HG03432 (cell line): ENCODE results near the gene ZNF775.
A peak's percentile ranks its signal among the peaks of the same experiment; 100 is the strongest.

Source experiments
- ATAC-seq: cut with Tn5 transposase; IDR thresholded peaks from one replicate; pipeline ENCODE4 v1.9.1; 2021; ENCODE audit warnings: mild to moderate bottlenecking, moderate library complexity; ENCODE audit not compliant: unreplicated experiment

The ZNF775 gene

DNA sequence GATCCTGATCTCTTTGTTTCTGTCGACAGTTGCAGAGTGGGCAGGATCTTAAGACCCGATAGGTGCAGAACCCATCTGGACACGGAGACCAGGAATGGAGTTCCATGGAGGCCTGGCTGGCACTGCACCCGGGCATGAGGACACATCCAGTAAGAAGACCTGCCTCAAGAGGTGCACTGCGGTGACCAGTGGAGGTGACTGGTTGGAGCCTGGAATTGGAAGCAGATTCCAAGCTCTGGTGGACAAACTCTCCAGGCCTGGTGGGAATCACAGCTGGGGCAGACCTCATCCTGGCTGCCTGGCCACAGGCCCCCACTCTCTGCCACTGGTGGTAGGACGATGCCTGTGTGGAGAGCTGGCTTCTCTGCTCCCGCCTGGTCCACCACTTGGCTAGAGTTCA, 31.0 kb downstream of the ZNF775 start:
- no peak for ATAC-seq

DNA sequence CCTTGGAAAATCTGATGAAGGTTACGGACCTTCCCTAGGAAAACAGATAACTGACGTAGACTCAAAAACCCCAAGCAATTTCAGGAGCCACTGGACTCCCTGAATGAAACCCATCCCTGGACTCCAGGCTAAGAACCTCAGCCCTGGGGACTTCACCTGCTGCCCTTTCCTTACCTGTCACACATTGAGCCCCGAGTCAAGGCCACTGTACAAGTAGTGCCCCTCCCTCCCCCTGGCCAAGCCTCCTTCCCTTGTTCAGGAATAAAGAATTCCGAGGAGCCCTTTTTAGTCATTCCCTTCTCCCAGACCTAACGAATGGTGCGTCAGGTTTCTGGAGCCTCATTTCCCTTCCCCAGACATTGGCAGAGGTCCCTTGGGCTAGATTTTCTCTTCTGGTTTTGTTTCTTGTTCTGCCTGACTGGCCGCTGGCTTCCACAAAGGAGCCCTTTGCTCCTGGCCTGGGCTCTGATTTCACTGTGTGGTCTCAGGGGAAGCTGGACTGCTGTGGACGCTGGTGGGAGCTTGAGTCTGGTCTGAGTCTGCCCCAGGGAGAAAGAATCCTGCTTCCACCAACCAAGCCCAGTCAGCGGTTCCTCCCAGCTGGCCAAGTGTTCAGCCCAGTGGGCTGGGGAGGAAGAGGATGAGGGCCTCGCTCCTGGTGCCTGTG, 31.7 kb downstream of the ZNF775 start:
- no peak for ATAC-seq

DNA sequence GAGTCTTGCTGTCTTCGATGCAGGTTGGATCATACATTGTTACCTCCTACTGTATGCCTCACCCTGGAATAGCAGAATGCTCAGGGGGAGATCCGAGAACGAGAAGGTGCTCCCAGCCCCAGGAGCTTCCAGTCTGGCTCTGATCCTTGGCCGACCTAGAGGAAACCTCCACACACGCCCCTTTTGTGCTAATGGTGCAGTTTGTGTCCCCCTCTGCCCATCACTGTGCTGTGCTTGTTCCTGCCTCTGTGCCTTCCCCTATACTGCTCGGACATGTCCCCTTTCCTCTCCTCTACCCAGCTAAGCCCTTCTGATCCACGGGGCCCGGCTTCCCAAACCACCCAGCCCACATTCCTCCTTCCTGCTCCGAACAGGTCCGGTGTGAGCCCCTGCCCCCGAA, 32.5 kb downstream of the ZNF775 start:
- no peak for ATAC-seq

DNA sequence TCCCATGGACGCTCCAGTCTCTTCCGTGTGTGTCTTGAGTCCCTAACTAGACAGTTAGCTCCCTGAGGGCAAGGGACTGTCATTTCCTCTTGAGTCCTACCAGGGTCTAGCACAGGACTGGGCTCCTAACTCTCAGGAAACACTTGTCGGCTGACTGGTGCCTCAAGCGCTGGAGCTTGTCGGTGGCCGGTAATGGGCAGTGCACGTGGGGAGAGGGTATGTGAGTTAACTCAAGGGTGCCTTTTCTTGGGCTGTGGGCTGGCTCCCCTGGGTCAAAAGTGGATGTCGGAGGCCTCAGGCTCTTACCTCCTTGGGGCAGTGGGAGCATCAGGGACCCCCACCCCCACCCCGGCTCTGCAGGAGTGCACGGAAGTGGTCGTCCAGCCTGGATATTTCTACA, 32.9 kb downstream of the ZNF775 start:
- ATAC-seq = no peak

DNA sequence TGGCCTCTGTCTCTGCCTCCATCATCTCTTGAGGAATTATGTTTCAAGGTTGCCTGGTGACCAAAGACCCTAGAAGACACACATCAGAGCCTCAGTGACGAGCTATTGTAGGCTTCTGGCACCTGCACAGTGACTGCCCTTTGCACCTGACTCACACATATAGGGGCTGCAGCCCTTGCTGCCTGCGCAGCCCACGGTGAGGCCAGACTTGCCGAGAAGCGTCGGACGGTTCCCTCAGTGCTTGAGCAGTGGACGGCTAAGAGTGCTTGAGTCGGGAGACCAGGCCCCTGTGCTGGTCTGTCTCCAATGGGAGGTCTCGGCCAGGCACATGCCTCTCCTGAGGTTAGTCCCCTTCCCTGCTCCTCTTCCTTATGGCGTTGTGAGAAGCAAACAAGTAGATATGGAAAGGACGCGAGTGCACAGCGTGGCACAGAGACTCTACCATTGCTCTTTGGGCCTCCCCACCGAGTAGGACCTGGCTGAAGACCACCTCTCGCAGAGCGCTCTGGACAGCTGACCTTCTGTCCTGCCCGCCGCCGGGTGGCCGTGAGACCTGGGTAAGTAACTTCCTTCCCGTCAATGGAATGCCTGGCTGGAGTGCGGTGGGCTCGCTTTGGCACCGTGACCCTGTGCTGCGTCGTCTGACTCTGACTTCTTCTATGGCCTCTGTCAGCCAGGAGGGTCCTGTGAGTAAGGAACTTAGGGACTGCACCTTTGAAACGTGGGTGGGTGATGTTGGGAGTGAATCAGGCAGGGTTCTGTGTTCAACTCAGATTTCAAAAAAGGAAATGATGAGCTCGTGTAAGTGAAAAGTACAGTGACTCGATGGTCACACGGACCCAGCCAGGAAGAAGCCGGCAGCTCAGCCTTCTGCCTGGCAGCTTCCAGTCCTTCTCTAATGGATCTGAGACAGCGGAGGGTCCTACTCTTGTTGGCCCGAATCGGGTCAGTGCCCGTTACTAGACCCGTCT, 33.7 kb downstream of the ZNF775 start:
- no peak for ATAC-seq

DNA sequence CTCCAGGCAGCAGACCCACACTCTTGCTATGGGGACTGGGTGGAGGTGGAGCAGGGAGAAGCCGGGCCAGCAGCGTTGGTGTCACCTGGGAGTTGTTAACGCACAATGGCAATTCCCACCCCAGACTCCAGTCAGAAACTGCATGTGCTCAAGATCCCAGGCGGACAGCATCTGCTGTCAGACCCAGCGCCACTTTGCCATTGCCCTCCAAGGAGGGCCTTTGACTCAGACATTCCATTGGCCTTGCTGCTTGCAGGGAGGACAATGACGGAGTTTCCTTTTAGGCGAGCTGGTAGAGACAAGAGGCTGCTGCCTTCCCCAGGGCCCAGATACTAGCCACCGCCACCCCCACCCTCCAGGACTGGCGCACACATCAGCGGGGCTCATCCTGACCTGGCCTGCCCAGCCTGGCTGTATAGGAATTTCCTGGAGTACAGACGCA, 34.5 kb downstream of the ZNF775 start:
- no peak for ATAC-seq

DNA sequence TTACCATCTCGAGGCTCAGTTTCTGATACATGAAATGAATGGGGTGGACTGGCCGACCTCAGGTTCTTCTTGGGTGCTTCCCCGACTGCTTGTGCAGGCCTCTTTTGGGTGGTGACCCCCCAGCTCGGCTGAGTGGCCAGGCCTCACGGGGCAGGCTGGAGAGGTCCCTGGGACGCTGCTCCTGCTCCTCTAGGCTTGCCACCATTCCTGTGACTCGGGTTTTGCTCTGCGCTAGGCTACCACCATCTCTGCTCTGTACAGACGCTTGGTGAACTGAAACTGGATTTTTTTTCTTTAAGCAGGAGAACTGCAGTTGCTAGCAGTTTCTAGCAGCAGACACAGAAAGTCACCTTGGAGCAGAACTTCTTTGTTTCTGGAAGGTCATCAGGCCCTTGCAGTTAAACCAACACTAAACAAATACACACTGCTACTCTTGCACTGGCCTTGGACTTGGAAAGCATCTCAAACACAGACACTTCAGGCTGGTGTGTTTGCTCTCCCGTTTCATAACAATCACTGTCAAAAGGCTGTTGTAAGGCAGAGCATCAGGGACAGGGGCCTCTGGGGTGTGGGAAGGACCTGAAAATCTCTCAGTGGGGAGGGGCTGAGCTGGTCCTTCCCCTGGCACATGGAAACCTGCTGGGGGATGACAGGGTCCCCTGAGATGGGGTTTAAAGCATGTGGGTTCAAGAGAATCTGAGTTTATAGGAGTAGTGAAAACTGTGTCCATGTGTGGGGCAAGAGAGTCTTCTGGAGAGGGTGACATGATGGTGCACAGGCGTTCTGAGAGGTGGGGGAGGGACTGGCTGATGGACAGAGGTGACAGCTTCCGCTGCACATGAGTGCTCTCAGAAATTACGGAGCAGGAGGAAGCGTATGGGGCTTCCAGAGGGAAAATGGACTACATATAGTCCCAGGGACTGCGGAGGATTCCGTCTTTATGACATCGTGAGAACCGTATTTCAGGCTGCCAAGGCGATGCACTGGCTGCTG, 36.3 kb downstream of the ZNF775 start:
- no peak for ATAC-seq

DNA sequence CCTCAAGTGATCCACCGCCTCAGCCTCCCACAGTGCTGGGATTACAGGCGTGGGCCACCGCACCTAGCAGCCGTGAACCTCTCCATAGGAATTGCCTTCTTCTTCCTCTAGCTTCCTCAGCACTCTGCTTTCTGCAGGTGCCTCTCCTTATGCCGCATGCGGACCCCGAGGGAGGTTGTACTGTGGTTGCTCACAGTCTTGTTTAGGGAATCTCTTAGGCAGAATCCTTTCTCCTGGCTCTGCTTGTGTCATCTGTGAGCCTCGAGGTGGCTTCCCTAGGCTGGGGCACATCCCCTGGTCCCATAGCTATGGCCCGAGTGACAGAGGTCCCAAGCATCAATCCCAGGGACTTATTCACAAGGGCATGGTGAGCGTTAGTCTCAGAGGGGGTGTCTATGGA, 38.1 kb downstream of the ZNF775 start:
- ATAC-seq = no peak

DNA sequence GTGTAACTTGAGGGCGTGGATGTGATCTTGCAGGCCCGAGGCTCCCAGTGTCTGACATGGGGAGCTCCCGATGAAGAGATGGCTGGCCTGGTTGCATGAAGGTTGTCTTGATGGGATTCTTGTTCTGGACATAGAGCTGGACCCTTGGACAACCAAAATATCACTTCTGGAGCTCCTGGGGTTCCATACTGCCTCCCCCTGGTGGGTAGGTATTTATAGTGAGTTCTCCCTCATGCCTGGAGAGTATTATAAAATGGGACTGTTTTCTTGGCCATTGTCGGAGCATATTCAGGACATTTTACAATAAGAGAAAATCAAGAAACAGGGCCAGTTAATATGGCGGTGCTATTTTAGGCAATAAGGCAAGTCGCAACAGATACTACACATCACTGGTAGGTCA, 38.7 kb downstream of the ZNF775 start:
- no peak for ATAC-seq

DNA sequence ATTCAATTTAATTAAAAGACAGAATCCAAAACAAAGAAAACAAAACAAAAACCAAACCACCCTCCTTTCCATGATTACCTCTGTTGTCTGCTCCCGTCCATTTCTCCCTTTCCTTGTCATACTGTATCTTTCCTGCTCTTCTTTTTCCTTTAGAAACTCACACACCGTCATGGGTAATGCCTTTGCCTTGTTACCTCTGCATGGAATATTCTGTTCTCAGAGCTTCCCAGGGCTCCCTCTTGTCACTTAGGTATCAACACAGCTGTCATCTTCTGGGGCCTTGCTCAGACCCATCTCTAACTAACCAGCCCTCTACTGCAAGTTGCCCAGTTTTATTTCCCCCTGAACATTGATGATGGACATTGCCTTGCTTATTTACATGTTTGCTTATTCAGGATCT, 41.1 kb downstream of the ZNF775 start:
- no peak for ATAC-seq

DNA sequence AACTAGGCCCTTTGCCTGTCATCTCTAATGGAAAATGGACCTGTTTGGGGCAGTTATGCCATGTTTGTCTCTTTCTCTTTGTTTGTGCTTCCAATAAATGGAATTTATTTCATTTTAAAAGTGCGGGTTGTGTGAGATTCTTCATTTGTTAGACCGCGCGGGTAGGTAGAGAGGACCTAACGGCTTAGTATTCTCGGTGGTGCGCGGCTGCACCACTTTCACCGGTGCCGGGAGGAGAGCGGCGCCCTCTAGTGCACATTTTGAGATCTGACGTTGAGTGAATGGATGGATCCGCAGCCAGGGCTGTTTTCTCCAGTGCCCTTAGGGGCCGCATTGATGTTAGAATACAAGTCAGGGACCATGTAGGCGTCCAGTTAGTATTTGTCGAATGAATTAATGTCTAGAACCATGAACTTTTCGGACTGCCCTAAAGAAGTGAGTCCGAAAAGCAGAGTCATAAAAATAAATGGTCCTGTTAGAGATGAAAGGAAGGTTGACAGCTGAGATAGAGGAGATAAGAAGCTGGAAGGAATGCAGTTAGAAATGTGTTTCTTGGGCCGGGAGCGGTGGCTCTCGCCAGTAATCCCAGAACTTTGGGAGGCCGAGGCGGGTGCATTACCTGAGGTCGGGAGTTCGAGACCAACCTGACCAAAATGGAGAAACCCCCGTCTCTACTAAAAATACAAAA, 42.0 kb downstream of the ZNF775 start:
- peak; percentile 97 for ATAC-seq

DNA sequence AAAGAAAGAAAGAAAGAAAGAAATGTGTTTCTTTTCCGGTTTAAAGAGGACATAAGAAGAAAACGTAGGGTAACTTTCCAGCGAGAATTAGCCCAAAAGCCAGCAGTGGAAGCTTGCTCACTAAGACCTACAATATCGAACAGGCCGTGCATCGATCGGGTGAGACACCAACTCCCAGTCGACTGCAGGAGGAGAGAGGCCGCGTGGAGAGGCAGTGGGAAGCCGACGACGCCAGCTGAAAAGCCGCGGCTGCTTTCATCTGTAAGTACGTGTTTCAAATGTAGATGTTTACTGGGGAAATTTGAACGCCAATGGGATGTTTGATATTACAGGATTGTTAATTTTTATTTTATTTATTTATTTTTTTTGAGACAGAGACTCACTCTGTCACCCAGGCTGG, 42.7 kb downstream of the ZNF775 start:
- no peak for ATAC-seq

DNA sequence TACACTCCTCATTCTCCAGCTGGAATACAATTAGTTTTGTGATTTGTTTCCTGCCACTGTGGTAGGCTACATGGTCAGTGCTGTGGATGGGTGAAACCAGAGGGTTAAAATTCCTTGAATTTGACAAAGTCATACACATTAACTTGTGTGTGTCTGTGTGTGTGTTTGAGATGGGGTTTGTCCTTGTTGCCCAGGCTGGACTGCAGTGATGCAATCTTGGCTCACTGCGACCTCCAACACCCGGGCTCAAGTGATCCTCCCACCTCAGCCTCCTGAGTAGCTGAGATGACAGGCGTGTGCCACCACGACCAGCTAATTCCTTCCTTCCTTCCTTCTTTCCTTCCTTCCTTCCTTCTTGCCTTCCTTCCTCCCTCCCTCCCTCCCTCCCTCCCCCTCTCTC, 46.5 kb downstream of the ZNF775 start:
- ATAC-seq = no peak

DNA sequence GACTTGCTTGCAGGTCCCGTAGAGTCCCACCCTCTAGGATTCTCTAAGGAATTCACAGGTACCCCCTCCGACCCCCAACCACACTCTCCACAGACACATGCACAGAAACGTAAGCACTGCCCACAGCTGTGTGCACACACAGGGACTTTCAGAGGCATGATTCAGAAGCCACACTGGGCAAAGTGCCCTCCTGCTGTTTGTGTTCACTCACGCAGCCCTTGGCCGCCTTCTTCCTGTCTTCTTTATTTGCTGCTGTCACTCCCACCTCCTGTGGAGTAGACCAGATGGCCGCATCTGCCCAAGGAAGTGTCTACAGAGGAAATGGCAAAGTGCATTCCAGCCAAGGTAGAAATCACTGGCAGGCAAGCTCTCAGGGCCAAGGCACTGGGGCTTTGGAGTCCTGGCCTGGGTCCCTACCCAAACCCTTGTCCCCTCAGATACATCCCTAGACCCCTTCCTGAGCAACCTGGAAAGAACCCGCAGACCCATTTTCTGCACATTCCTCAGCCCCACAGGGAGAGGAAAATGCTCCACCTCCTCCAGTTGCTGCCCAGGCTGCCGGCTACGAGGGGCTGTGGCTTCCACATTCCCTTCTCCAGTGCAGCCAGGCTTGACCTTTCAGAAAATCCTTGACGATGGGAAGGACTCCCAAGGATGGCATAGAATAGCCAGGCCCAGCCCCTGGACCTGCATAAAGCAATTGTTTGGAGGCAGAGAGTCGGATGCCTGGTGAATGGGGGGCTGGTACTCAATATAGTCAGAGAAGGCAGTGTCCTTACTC, 49.7 kb downstream of the ZNF775 start:
- peak; percentile 72 for ATAC-seq

DNA sequence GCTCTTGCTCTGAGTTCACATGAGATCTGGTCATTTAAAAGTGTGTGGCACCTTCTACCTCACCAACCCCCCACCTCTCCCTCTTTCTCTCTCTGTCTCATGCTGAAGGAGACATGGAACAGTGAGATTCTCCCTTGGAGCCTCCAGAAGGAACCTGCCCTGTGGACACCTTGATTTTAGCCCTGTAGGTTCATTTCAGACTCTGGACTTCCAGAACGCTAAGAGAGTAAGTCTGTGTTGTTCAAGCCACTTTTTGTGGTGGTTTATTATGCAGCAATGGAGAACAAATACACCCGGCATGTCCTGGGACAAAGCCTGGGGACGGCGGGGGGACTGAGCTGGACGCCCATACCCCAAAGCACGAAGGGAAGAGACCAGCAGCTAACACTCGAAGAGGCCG, 50.6 kb downstream of the ZNF775 start:
- no peak for ATAC-seq

DNA sequence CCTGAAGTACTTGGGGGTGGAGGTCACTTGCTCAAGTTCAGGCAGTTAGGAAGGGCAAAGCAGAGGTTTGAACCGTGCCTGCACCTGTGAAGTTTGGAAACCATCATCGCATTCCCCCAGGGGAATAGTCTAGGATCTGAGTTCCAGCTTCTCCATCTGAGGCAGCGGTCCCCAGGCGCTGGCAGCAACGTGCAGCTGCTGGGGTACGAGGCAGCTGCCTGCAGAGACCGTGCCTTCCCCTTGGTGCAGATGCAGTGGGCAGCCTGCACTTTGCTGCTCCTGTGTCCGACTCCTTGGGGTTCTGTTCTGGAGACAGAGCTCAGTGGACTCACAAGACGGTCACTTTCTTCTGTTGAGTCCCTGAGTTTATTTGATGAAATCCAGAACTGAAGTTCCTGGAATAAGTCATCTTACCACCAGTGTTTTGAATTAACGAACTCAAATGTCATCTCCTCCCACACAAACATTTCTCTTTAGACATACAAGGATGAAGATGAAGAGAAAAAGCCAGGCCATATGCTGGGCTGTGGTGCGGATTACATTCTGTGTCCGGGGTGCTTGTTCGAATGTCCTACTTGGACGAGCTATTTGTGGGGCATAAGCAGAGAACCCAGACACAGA, 51.4 kb downstream of the ZNF775 start:
- no peak for ATAC-seq

DNA sequence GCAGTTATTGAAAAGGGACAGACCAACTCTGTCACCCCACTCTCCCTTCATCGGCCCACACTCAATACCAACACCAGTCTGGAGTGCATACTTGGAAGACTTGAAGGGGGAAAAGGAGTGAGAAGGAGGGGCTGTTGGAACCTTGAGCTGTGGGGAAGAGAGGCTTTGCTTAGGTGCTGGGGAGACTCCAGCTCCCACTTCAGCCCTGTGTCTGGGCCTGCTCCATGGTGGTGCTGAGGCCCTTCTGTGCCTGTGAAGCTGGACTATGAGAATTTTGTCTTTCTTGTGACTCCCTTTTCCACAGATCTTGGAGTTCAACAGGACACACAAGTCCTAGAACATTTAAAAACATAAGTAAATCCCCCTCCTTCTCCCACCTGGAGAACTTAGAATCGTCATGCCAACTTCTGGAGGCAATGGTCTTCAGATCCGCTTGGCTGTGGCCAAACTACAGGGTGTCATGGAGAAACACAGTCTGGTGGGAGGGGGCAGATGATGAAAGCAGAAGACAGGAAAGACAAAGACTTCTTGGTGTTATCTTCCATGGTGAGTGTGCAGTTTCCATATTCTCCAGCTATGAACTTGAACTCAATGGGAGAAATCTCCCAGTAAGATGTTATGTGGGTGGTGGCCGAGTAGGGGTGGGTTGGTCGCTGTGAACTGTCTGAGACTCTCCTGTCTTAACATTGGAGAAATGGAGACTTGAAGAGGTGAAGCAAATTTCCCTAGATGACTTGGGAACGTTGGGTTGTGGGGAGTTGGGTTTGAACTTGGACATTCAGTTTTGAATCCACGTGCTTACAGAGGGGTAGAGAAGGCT, 52.9 kb downstream of the ZNF775 start:
- ATAC-seq = no peak
